Bone marrow (tissue), 2 donors: ENCODE data around the gene DHX9.

ENCODE experiments used
- DNase-seq, 2 donors: peaks; one replicate each; lab custom pipeline; 2025; lab: John Stamatoyannopoulos, UW

The DHX9 gene

DNA sequence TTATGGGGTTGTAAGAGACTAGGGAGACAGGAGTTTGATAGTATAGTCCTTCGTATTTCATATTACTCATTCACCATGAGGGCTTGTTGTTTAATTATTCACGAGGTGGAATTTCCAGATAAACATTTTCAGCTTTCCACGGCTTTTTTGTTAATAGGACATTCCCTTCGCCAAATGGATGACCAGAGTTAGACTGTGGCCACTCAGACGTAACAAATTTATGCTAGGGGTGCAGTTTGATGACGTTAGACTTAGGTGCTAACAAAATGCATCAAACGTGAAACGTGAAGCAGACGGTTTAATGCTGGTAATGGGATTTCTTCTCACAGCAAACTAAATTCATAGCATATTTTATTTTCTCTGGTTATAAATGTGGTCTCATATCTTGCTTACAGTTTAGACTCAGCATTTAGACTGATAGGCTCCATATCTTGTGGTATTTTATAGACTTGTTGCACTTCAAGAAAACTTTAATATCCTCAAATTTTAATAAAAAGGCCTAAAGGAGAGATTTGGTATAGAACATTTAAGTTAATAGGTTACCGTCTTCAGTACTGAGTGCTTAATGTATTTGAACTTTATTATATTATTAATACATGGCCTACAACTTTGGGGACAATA, 2.3 kb downstream of the DHX9 start:
- no peak for DNase-seq

DNA sequence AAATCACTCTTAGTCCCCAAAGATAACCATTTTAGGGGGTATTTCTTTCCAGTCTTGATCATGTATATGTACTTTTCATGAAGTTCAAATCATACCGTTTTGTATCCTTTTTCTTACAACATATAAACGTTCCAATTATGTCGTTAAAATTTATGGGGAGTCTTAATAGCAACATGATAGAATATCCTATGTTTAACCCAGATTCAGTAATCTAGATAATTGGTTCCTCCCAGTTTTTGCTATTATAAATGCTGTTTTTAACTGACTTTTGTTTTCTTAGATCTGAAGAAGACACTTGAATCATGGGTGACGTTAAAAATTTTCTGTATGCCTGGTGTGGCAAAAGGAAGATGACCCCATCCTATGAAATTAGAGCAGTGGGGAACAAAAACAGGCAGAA, 3.1 kb downstream of the DHX9 start:
- DNase-seq: no peak

DNA sequence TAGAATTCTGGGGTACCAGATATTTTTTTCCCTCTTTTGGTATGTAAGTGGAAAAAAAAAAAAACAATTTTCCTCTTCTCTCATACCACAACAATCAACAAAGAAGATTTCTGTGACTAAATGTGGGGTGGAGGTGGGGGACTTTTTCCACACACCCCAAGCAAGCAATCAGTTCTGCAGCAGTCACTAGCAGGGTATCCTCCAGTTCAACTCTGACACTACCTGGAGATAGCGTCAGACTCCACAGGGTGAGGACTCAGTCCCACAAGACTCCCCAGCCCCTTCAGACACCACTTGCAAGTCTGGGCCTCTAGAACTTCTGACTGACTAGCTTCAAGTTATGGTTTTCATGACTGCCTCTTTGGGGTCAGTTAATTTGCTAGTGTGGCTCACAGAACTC, 6.2 kb downstream of the DHX9 start:
- DNase-seq: no peak

DNA sequence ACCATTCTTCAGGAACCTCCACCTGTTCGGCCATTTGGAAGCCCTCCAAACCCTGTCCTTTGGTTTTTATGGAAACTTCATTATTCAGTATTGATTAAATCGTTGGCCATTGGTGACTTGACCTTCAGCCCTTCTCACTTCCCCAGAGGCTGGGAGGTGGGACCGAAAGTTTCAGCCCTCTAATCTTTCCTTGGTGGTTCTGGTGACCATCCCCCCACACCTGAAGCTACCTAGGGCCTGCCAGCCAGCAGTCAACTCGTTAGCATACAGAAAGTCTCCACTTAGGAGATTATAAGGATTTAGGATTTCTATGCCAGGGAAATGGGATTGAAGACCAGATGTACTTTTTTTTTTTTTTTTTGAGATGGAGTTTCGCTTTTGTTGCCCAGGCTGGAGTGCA, 6.7 kb downstream of the DHX9 start:
- no peak for DNase-seq

DNA sequence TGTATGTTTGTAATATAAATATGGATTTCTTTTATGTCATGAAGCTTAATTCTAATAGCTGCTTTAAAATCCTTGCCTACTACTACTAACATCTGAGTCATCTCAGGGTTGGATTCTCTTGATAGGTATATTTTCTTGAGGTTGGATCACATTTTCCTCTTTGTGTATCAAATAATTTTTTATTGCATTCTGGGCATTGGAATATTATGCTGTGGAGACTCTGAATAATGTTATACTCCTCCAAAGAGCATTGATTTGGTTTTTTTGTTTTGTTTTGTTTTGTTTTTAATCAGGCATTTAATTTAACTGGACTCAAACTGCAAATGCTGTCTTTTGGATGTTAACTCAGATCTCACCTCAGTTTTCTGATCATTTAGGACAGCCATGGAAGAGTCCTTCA, 8.0 kb downstream of the DHX9 start:
- no peak for DNase-seq

DNA sequence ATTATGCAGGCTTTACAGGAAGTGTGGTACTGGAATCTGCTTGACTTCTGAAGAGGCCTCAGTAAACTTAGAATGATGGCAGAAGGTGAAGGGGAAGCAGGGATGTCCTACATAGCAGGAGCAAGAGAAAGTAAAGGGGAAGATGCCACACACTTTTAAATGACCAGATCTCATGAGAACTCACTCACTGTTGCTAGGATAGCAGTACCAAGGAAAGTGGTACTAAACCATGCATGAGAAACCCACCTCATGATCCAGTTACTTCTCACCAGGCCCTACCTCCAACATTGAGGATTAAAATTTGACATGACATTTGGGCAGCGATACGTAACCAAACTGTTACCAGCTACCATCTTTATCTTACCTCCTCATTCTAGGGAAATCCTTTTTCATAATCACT, 9.6 kb downstream of the DHX9 start:
- no peak for DNase-seq

DNA sequence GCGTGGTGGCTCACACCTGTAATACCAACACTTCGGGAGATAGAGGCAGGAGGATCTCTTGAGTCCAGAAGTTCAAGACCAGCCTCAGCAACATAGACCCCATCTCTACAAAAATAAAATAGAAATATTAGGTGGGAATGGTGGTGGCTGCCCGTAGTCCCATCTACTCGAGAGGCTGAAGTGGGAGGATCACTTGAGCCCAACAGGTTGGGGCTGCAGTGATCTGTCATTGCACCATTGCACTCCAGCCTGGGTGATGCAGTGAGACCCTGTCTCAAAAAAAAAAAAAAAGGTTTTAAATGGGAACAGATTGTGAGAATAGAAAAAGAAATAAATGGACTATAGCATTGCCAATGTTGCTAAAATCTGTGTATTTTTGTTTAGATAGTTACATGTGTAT, 11.2 kb downstream of the DHX9 start:
- DNase-seq: no peak

DNA sequence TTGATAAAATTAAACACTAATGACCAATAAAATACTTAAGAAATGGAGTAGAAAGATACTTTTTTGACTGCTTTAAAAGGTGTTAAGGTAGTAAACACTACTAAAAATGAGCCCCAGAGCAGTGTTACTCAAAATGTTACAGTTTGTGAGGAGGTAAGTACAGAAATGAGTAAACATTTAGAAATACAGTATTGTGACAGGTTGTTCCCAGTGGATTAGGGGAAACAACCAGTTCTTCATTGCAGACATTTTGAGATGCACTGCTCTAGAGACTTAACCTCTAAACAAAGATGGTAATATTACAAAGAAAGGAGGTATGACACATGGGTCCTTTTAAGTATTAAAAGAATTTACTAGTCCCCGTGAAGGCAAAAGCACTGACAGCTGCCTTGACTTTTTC, 12.7 kb downstream of the DHX9 start:
- no peak for DNase-seq

DNA sequence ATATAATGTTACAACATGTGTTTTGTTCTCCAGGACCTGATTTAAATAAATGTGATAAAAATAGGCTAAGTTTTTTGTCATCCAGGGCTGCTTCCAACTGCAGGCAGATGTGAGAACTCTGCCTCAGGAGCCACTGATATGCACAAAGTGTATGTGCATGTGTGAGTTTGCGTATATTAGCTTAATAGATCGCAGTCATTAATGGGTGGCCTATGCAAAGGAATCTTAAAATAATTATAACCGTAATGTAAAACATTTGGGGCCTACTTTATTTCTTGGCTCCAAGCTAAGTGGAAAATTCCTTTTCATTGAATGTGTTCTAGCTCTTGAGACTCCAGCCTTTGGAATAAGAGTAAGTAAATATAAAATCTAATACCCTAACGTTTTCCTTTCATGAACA, 16.8 kb downstream of the DHX9 start:
- DNase-seq: no peak

DNA sequence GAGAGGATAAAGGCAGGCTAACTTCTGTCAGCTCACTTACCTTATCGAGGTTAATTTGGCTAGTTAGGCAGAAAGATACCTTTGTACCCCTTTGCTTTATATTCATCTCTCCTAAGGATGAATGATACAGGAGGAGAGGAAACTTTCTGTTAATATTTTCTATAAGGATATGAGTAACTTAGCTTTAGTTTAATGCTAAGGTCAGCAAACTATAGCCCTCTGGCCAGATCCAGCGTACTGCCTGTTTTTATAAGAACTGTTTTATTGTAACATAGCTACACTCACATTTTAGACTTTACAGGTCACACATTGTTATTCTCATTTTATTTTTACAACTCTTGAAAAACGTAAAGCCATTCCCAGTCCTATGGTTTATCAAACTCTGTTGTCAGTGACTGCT, 18.1 kb downstream of the DHX9 start:
- DNase-seq: no peak

DNA sequence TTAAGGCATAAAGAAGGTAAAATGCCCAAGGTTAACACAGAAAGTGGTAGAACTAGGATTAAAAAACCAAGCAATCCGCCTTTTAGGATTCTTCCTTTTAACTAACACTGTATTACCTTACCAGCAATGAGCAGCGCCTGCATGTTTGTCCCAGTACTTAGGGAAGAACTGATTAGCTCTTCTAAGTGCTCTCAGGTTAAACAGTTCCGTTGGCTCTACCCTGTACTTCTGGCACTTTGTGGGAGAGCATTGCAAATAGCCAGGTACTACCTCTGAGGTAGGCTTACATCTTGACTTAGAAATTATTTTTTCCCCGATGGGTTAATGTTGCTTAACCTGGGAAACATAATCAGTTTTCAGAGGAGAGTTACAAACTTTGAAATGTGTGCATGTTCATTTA, 21.5 kb downstream of the DHX9 start:
- DNase-seq: no peak

DNA sequence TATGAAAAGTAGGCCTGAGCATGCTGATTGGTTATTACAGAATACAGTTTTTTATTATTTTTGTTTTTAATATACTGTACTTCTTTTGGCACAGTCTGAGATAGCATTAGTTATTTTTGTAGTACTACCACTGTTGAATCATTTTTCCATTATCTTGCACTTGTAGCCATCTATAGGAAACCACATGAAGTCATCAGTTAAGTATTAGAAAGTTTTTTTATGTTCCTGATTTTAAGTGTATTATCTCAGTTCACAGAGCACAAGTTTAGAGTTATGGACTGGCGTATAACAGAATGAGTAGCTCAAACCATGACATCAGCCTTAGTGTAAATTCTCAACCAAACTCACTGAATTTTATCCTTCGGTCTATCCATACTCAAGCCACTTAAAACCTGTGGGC, 22.8 kb downstream of the DHX9 start:
- DNase-seq: no peak

DNA sequence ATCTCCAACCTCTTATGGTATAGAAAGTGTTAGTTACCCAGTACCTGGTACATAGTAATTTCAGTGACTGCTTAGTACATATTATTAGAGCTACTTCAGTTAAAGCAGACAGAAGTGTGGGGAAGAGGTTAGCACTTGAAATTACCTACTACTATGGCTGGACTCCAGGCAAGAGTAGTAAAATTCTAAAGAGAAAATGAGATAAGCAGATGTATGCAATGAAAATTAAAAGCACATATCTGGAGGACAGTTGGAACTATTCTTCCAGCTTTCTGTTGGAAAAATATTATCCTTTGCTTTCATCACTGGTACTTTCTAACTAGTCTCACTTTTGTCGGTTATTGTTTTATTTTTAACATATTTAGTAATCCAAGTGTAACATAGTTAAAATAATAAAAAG, 23.7 kb downstream of the DHX9 start:
- no peak for DNase-seq

DNA sequence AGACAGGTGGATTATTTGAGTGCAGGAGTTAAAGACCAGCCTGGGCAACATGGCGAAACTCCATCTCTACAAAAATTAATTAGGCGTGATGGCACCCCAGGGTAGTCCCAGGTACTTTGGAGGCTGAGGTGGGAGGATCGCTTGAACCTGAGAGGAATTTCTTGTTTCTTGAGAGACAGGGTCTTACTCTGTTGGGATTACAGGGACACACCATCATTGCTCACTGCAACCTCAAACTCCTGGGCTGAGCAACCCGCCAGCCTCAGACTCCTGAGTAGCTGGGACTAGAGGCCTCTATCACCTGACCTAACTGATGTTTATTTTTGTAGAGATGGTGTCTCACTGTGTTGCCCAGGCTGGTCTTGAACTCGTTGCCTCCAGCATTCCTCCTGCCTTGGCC, 24.8 kb downstream of the DHX9 start:
- DNase-seq: no peak

DNA sequence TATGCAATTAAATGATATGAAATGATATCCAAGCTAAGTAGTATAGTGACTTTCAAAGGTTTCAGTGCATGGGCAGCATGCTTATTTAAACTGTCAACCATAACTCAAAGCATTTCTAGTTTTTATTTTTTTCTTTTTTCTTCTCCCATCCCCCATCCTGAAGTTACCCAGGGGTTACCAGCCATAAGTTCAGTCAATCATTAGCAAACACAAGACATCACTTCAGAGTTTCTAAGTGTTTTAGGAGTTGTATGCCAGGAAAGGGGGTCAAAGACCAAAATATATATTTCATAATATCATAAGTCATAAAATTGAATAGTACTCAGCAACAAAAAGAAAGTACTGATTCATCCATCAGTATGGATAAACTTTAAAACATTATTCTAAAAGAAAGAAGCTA, 28.7 kb downstream of the DHX9 start:
- no peak for DNase-seq

DNA sequence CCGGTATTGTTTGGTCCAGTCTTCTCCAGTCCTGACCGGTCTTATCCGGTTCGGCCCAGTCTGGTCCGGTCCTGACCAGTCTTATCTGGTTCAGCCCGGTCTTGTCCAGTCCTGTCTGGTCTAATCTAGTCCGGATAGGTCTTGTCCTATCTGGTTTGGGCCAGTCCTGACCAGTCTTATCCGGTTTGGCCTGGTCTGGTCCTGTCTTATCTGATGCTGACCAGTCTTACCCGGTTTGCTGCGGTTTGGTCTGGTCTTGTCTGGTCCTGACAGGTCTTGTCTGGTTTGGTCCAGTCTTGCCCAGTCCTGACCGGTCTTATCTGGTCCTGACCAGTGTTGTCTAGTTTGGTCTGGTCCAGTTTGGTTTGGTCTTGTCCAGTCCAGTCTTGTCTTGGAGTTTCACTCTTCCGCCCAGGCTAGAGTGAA, 30.1 kb downstream of the DHX9 start:
- no peak for DNase-seq

DNA sequence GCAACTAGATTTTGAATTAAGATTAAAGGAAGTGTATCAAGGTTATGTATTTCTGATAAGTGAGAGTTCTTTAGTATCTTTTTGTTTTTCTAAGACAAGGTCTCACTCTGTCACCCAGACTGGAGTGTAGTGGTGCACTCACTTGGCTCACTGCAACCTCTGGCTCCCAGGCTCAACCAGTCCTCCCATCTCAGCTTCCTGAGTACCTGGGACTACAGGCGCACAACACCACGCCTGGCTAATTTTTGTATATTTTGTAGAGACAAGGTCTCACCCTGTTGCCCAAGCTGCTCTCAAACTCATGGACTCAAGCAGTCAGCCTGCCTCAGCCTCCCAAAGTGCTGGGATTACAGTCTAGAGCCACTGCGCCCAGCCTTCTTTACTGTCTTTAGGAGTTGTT, 33.7 kb downstream of the DHX9 start:
- no peak for DNase-seq

DNA sequence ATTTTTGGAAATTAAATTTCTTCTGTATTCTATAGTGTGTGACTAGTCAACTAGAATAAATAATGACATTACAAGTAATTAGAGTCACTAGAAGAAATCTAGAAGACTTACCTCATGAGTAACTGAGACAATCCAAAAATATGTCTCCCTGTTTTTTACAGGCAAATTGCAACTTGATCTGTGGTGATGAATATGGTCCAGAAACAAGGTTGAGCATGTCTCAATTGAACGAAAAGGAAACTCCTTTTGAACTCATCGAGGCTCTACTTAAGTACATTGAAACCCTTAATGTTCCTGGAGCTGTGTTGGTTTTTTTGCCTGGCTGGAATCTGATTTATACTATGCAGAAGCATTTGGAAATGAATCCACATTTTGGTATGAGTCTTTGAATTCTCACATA, 36.7 kb downstream of the DHX9 start:
- DNase-seq: no peak

DNA sequence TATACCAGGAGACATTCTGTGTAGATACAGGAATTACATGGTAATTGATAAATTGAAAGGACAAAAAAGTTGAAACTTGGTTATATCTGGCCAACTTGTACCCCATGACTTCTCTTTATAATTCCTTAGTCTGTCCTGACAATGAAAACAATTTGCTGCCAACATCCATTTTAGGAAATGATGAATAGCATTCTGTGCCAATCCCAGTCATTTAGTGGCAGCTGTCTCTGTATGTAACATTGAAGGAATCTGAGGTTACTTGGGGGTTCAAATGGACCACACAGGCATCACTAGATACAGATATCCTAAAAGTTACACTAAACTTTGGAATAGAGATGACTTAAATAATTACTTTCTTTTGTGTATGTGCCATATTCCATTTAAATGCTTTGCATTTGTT, 38.2 kb downstream of the DHX9 start:
- DNase-seq: no peak

DNA sequence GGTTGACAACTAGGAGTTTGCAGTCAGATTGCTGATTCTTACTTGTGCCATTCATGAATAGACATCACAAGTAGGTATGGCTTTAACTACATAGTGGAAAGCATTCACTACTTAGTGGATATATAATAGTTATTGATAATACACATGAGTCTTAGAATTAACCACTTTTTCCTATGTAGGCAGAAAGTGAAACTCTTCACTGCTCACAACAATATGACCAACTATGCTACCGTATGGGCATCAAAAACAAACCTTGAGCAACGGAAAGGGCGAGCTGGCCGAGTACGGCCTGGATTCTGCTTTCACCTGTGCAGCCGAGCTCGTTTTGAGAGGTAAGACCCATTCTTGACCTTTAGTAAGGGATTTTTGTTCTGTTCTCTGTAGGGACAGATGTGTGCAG, 38.7 kb downstream of the DHX9 start:
- DNase-seq: no peak

DNA sequence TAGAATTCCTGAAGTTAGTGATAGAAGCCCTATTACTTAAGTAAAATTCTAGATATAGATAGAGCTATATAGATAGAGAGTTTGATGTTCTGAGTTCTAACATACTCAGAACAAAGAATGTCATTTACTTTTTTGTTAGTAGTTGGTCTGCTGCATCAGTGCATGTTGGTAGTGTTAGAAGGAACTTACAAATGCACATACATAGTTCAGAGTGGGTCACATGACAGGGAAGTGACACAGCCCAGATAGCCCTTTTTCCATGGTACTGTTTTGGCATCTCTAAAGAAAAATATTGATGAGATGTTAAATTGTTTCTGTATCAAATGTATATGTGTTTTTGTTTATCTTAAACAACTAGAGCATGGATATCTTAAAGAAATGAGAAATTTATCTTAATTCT, 45.7 kb downstream of the DHX9 start:
- no peak for DNase-seq

DNA sequence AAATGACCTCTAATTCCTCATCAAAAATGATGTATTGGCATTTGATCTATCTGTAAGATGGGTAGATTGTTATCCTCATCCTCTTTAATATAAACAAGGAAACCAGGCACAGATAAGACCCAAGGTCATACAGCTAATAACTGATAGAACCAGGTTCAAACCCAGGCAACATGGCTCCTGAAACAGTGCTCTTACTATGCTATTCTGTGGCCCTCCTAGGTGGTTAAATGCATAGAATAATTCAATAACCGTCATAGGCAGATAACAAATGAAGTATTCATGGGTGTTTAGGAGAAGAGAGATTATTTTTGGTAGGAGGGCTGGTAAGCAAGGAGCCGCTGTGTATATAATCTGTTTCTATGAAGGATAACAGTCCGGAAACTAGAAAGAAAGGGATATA, 46.4 kb downstream of the DHX9 start:
- DNase-seq: no peak

DNA sequence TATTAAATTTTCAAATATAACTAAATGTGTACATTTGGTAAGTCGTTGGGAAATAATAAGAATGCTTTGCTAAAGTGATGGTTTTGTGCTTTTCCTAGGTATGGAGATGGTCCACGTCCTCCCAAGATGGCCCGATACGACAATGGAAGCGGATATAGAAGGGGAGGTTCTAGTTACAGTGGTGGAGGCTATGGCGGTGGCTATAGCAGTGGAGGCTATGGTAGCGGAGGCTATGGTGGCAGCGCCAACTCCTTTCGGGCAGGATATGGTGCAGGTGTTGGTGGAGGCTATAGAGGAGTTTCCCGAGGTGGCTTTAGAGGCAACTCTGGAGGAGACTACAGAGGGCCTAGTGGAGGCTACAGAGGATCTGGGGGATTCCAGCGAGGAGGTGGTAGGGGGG, 47.8 kb downstream of the DHX9 start:
- DNase-seq: no peak

DNA sequence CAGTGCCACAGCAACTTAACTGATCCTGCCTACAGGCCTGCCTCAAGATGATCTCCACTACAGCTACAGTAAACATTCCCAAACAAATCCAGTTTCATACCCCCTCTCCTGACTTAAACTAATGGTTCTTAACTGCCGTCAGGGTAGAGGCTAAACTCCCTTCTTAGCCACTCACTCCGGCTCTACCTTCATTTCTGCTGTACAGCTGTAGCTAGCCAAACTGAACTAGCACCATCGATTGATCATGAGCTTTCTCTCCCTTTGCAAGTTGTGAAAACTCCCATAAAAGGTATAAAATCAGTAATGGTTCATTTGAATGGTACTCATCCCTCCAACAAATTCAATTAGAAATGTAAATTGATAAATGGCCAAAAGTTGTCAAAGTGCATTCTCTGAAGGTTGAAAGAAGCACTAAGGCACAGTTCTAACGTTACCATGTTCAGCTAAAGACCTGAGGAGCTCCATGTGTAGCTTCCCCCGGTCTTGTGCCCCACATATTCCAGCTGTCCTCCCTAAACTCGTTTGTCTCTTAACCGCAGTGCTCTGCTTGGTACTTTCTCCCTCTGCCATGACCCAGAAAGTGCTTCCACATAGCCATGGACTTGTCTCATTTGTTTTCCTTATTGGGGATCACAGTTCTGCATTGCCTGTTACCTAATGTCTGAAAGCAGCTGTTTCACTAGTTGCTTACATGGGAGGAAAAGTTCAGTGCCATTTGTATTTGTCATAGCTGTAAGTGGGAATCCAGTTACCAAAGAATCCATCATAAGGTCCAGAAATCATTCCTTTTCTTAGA, 49.8 kb downstream of the DHX9 start:
- DNase-seq: no peak
